HG03280 (cell line): ENCODE results near the gene SPIN1.

Experiments used
- ATAC-seq: cut with Tn5 transposase; IDR thresholded peaks from one replicate; pipeline ENCODE4 v1.9.1; 2021; ENCODE audit warnings: mild to moderate bottlenecking, moderate library complexity; ENCODE audit not compliant: unreplicated experiment

Gene SPIN1

DNA sequence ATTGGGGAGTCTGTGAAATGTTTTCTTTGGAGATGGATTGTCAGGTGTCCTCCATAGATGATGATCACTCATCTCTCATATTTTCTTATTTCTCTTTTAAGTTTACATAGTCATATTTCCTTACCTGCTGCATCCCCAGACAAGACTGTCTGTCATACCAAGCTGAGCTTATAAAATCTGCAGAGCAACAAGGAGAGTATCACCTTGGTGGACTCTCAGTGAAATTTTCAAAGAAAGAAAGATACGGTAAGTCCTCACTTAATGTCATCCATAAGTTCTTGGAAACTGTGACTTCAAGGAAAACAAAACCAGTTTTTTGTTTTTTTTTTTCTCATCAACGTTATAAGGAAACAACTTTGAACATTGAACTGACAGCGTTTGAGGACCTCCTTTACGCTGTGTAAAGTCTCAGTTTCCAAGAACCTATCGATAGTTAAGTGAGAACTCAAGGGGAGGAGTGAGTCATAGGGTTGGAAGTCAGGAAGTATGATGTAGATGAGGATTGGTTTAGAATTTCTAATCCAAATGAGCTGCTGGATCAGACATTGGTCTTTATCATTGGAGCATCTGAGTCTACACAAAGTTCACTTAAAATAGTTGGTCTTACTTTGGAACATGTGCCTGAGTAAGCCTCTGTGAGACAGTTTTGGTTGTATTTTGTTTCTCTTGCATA, 45.5 kb downstream of the SPIN1 start:
- no peak for ATAC-seq

DNA sequence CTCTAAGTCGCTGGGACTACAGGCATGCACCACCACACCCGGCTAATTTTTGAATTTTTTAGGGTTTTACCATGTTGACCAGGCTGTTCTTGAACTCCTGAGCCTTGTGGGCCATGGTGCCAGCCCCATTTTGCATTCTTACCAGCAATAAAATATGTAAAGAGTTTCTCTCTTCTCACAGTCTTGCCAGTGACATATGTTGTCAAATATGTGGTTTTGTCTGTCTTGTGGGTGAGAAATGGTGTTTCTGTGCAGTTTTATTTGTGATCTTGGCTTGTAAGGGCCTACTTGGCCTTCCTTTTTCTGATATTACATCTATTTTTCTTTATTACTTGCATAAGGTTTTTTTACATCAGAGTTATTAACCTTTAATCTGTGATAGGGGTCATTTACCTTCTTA, 47.1 kb downstream of the SPIN1 start:
- no peak for ATAC-seq

DNA sequence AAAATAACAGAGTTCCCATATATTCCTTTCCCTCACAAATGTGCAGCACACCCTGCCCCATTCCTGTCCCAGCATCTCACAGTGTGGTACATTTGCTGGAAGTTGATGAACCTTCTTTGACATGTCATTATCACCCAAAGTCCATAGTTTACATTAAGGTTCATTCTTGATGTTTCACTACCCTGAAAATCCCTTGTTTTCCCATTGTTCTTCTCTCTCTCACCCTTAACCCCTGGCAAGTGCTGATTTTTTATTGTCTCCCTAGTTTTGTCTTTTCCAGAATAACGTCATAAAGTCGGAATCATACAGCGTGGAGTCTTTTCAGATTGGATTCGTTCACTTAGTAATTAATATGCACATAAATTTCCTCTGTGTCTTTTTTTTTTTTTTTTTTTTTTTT, 48.1 kb downstream of the SPIN1 start:
- ATAC-seq, result no peak

DNA sequence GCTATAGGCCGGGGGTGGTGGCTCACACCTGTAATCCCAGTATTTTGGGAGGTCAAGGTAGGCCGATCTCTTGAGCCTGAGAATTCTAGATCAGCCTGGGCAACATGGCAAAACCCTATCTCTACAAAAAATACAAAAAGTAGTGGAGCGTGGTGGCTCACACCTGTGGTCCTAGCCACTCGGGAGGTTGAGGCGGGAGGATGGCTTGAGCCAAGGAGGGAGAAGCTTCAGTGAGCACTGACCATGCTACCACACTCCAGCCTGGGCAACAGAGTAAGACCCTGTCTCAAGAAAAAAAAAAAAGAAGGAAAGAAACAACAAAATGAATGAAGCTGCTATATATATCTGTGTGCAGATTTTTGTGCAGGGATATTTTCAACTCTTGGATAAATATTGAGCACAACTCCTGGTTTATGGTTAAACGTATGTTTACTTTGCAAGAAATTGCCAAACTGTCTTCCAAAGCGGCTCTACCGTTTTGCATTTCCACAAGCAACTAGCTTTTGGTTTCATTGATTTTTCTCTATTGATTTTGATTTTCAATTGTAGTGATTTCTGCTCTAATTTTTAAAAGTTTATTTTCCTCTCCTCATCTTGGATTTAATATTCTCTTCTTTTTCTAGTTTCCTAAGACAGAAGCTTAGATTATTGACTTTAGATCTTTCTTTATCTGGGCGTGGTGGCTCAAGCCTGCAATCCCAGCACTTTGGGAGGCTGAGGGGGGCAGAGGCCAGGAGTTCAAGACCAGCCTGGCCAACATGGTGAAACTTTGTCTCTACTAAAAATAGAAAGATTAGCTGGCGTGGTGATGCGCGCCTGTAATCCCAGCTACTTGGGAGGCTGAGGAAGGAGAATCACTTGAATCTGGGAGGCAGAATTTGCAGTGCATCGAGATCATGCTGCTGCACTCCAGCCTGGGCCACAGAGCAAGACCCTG, 49.2 kb downstream of the SPIN1 start:
- no peak for ATAC-seq

DNA sequence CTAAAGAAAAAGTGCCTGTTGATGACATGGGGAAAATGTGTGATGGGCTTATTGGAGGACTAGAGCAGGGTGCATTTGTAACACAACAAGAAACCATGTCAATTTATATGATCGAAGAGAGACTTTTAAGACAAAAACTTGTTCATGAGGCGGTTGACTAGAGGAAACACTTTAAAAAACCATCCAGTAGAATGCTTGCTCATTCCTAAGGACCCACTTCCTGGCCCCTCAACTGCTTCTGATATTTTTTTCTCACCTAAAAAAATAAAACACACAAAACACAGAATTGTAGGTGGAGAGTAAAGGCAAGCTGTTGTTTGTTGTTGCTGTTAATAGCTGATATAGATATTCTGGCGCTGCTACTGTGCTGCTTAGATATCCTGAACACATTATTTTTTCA, 50.6 kb downstream of the SPIN1 start:
- no peak for ATAC-seq

DNA sequence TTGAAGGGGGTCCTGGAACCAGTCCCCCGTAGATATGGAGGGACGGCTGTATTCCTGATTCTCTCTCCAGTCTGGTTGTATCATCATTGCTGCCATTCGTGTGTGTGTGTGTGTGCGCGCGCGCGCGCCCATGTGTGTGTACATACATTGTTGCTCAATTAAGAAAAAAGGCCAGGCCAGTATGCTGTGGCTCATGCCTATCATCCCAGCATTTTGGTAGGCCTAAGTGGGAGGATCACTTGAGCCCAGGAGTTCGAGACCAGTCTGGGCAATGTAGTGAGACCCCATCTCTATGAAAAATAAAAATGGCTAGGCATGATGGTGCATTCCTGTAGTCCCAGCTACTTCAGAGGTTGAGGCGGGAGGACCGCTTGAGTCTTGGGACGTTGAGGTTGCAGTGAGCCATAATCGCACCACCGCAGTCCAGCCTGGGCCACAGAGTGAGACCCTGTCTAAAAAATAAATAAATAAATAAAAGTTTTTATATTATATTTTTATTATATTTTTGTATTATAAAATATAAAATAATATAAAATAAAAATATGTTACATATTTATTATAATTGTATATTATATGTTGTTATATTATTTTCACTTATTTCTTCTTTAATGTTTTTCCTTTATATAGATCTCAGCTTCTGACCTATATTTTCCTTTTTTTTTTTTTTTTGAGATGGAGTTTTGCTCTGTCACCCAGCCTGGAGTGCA, 53.2 kb downstream of the SPIN1 start:
- ATAC-seq, result no peak

DNA sequence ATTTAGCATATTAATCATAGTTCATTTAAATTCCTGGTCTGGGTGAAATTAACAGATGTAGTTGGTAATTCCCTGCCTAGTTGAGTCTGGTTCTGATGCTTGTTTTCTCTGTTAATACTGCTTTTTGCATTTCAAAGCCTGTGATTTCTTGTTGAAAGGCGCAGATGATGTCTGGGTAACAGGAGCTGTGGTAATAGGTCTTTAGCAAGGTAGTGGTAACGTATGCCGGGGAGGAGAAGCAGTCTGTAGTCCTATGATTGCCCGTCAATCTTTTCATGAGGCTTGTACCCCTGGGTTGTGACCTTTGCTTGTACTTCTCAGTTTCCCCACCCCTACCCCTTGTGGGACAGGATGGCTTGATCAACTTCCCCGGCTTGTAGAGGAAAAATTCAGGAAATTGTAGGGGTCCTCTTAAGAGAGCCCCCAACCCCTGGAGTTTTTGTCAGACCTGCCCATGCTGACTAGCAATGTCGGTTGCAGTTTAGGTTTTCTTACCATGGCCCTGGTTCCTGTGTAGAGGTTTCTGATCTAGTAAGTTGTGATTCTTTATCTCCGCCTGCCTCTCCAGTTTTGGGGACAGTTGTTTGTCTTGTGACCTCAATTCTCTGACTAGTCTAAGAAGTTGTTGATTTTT, 55.4 kb downstream of the SPIN1 start:
- ATAC-seq, result no peak

DNA sequence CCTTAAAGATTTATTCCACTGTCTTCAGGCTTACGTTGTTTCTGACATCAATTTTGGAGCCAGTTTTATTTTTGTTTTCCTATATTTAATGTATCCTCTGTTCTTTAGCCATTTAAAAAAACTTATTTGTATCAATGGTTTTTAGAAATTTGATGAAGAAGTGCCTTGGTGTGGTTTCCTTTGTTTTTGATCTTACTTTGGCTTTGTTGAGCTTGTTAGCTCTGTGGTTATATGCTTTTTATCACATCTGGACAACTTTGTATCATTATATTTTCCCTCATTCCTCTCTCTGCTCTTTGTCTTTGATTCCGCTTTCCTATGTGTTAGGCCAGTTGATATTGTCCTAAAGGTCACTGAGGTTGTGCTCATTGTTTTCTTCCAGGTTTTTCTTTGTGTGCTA, 58.5 kb downstream of the SPIN1 start:
- ATAC-seq, result no peak

DNA sequence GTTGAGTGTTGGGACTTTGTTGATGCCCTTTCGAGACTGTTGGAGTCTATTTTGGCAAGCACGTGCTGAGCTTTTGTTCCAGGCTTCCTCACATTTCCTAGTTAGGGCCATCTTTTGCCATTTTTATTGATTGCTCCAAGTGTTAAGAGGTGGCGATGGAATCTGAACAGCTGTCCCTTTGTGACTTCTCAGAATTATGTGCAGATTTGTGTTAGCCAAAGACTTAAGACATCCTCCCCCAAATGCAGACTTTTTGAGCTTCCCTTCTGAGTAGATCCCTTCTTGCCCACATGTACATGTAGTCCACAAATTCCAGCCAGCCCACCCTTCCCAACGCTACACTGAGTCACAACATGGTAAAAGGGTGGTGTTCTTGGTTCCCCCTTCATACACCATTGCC, 59.2 kb downstream of the SPIN1 start:
- no peak for ATAC-seq

DNA sequence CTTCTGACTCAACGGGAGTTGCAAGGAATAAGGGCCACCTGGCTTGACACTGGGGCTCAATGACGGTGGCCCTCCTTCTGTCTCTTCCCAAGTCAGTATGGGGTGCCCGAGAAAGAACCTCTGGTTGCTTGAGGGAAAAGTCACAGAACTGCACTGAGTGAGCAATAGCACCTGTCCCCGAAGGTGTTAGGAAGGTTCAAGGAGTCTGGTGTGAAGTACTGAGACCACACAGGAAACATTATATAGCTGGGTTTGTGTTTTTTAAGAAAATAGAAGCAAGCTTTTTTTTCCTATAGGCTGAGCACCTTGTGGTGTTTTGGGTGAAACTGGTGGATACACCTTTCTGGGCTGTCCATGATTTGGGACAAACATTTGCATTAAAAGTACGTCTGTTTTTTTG, 62.9 kb downstream of the SPIN1 start:
- no peak for ATAC-seq

DNA sequence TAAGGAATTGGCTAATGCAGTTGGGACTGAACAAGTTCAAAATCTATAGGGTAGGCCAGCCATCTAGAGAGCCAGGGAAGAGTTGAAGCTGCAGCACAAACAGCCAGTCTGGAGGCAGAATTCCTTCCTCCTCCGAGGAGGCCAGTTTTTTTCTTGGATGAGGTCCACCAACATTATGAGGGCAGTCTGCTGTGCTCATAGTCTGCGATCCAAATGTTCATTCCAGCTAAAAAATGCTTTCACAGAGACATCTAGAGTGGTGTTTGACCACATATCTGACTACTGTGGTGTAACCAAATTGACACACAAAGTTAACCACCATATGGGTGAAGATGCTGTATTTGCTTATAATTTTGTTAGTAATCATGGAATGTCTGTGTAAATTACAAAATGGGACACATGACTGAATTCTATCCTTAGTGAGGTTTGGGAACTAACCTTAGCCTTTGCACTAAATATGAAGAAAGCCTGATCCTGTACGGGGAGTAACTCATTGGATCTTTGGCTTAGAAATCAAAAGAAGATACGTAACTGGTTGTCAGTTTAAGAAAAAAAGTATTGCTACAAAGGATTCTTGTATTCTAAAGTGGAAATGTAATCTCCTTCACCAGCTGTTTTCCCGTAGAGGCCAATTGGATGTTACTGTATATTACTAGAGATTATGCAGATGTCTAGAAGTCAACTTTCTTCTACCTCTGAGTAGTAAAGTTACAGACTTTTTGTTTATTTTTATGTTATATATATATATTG, 70.6 kb downstream of the SPIN1 start:
- no peak for ATAC-seq

DNA sequence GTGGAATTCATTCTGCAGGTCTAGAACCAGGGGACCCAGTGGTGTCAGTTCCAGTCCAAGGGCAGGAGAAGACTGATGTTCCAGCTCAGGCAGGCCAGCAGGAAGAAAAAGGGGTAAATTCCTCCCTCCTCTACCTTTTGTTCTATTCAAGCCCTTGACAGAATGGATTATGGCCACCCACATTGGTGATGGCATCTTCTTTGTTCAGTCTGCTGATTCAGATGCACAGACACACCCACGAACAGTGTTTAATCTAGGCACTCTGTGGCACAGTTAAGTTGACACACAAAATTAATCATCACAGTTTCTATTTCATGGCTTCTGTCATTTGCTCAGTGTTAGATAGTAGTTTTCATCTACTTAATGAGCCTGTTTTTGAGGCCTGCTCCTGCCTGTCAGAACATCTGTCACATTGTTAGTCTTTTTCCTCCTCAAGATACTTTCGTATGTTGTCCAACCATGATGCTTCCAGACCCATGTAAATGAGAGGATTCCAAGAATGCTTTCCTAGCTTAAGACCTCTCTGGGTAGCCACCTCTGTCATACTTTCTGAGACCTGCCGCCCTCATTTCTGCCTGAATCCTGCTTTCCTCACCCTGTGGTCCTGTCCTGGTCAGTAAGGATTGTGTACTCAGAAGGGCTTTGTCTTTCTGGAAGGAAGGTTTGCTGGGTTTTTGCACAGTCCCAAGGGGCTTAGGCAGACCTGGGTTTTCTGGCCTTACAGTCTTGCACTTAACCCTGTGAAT, 72.5 kb downstream of the SPIN1 start:
- no peak for ATAC-seq

DNA sequence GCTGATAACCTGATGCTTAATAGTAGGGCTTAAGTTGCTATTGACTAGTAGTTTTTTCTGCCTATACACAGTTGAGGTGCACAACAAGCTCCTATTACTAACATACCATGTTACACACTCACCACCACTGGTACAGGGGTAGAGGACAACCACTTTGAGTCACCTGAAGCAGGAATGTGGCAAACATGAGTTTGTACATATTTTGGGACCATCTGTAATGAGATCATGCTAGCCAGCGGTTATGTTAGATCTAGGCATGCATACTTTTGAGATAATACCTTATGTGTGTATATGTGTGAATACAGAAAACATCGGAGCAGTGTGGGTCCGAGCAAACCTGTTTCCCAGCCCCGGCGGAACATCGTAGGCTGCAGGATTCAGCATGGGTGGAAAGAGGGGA, 73.9 kb downstream of the SPIN1 start:
- no peak for ATAC-seq

DNA sequence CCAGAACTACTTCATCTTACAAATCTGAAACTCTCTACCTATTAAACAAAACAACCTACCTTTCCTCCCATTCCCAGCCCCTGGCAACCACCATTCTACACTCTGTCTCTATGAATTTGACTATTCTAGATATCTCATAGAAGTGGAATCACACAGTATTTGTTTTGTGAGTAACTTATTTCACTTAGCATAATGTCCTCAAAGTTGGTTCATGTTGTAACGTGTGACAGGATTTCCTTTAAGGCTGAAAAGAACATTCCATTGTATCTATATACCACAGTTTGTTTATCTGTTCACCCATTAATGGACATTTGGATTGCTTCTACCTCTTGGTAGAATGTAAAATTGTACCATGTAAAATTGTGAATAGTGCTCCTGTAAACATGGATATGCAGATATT, 76.6 kb downstream of the SPIN1 start:
- no peak for ATAC-seq

DNA sequence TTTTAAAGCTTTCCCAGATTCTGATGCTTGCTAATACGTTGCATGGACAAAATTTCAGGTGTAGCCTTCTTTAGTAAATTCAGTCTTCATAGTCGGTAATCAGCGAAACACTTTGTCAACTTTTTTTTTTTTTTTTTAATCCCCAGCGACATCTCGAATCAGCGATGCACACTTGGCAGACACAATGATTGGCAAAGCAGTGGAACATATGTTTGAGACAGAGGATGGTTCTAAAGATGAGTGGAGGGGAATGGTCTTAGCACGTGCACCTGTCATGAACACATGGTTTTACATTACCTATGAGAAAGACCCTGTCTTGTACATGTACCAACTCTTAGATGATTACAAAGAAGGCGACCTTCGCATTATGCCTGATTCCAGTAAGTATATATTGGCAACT, 80.0 kb downstream of the SPIN1 start:
- no peak for ATAC-seq

DNA sequence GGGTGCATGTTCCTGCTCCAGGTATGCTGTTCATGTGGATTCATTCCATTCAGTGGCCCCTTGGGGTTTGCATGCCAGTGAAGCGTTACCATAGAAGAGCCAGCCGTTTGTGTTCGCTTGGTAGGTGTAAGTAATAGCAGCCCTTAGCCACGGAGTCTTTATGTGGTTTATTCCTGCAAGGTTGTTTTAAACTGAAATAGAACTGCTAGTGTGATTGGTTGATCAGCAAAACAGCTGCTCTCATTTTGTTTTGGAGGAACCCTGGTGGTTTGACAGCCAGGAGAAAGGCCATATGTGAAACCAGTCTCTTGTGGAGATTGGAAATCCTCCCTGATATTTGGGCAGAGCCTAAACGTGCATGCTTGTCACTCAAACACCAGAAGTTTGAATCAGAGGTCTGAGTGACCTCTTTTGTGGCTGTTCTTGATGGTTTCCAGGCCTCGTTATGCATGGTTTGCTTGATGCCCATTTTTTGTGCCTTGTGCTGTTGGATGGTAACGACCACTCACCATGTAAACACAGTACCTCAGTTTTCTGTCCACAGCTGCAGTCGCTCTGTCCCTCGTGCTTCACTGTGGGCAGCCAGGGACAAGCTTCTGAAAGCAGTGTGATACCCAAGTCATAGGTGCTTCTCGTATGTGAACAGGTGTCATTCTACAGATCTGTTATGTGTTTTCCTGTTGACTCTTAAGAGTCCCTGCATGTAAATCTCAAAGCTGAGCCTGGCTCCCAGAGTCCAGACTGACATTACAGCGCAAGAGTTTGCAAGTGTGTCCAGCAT, 88.4 kb downstream of the SPIN1 start:
- no peak for ATAC-seq

DNA sequence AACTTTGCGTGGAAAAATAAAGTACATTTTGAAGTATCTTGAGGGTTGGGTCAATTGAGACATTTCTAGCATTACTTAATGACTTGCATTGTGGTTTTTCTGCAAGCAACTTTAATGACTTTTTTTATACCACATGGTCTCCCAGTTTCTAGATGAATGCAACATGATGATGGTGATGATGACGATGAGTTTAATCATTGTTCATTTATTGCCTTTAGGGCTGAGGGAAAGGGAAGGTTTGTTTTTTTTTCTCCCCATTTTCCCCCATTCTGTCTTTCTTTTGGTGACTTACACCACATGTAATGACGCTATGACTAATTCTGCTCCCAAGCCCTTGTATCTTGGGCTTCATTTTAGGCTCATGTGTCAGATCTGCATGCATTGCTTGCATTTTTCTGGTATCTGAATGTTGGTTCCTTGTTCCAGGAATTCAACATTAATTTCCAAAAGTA, 89.1 kb downstream of the SPIN1 start:
- no peak for ATAC-seq

DNA sequence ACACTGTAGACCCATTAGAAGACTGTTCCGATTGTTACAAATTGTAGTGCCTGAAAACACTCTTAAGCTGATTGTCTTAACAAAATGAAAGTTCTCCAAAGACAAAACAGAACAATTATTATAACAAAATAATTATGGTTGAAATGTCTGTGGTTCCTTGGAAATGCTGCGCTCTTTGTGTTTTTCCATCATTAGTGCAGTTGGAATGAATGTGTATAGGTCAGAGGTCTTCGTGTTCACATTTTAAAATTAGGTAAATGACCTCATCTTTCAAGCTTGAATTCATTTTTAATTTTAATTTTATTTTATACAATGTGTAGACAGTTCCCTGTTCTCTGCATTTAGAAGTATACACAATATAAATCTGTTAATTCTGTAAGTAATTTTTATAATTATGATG, 90.0 kb downstream of the SPIN1 start:
- no peak for ATAC-seq

DNA sequence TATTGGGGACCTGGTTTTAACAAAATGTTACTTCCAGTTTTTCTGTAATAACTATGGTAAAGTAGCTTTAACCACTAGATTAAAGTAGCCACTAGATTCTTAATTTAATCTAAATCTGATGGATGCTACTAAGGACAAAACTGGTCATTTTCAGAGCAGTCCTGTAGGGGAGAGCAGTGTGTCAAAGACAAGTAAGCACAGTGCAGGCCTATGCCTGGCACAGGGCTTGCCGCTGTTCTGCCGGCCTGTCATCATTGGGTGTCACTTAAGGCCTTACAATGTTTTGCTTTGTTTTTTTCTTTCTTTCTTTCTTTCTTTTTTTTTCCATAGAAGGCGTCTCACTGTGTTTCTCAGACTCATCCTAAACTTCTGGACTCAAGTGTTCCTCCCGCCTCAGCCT, 93.7 kb downstream of the SPIN1 start:
- ATAC-seq, result no peak
